ENCODE measurements around the gene GUCY2D. TPM values are rescaled to one million over a fixed set of nuclear protein-coding genes. Genes with fewer than 3 reads are reported as not detected.

Gene GUCY2D
- total RNA-seq, 4 donors from 2014 or later: 0.14 TPM; not detected in 3

GRCh38 chr17:7959503-7960253, 42.7 kb upstream of the GUCY2D start:
- in situ Hi-C loops (cut with MboI; ENCODE audit: low pct_ligation_motif_present in 1 of 4, low pct_unique_long_range_greater_than_20kb in 1 of 4, low sequenced_read_pairs in 3 of 4): no loop called here
- no peak for DNase-seq
- H3K4me1 ChIP-seq: no peaks in the 10 kb centered on the region

GRCh38 chr17:7961421-7961820, 41.0 kb upstream of the GUCY2D start:
- H3K4me3 ChIP-seq: no peak overlapping the region
- WGBS, 2 donors (ENCODE audit: low coverage in 1 of 2): 26 to 41% methylated on average over 2 of the region's 2 CpGs
- H3K9me3 ChIP-seq: no peaks in the 10 kb centered on the region
- no peaks in the 10 kb centered on the region for H3K36me3 ChIP-seq
- no peak overlapping the region for H3K27ac ChIP-seq
- DNase-seq: no peak
- H3K27me3 ChIP-seq: peaks cover 10% of the 10 kb centered on the region
- intact Hi-C loops (cut with DNase I; ENCODE audit: low total_unique reads) (no loop called here), in situ Hi-C loops (cut with MboI; ENCODE audit: low pct_ligation_motif_present in 1 of 4, low pct_unique_long_range_greater_than_20kb in 1 of 4, low sequenced_read_pairs in 3 of 4) (no loop called here)
- no peaks in the 10 kb centered on the region for H3K4me1 ChIP-seq
- TF ChIP-seq POLR2A (IDR thresholded peaks at IDR 0.05): no peak
- TF ChIP-seq, protein P1, sequence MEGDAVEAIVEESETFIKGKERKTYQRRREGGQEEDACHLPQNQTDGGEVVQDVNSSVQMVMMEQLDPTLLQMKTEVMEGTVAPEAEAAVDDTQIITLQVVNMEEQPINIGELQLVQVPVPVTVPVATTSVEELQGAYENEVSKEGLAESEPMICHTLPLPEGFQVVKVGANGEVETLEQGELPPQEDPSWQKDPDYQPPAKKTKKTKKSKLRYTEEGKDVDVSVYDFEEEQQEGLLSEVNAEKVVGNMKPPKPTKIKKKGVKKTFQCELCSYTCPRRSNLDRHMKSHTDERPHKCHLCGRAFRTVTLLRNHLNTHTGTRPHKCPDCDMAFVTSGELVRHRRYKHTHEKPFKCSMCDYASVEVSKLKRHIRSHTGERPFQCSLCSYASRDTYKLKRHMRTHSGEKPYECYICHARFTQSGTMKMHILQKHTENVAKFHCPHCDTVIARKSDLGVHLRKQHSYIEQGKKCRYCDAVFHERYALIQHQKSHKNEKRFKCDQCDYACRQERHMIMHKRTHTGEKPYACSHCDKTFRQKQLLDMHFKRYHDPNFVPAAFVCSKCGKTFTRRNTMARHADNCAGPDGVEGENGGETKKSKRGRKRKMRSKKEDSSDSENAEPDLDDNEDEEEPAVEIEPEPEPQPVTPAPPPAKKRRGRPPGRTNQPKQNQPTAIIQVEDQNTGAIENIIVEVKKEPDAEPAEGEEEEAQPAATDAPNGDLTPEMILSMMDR (IDR thresholded peaks at IDR 0.05): no peak
- no peak for TF ChIP-seq POLR2AphosphoS5 (IDR thresholded peaks at IDR 0.05)
- no peak for TF ChIP-seq EP300 (IDR thresholded peaks at IDR 0.05; ENCODE audit: low read depth)

More at GRCh38 chr17:7959503-7960253, 42.7 kb upstream of the GUCY2D start:
- TF ChIP-seq POLR2AphosphoS5 (IDR thresholded peaks at IDR 0.05) (no peak), EP300 (IDR thresholded peaks at IDR 0.05; ENCODE audit: low read depth) (no peak), POLR2A (IDR thresholded peaks at IDR 0.05) (no peak)
- TF ChIP-seq, protein P1 (IDR thresholded peaks at IDR 0.05): no peak
- intact Hi-C loops (cut with DNase I; ENCODE audit: low total_unique reads): no loop called here
- Histone ChIP-seq H3K36me3 (no peaks in the 10 kb centered on the region), H3K27me3 (peaks cover 10% of the 10 kb centered on the region), H3K4me3 (no peak overlapping the region), H3K27ac (no peak overlapping the region), H3K9me3 (no peaks in the 10 kb centered on the region)
- WGBS, 2 donors (ENCODE audit: low coverage in 1 of 2): 88 to 90% methylated on average over 3 to 9 of the region's 9 CpGs

GRCh38 chr17:7967751-7968150, 34.7 kb upstream of the GUCY2D start:
- Histone ChIP-seq H3K27me3 (no peaks in the 10 kb centered on the region), H3K4me3 (no peak overlapping the region), H3K4me1 (no peaks in the 10 kb centered on the region), H3K9me3 (no peaks in the 10 kb centered on the region), H3K36me3 (no peaks in the 10 kb centered on the region), H3K27ac (no peak overlapping the region)
- intact Hi-C loops (cut with DNase I; ENCODE audit: low total_unique reads): no loop called here
- no peak for TF ChIP-seq EP300 (IDR thresholded peaks at IDR 0.05; ENCODE audit: low read depth)
- no peak for TF ChIP-seq POLR2A (IDR thresholded peaks at IDR 0.05)
- TF ChIP-seq POLR2AphosphoS5 (IDR thresholded peaks at IDR 0.05): no peak
- TF ChIP-seq, protein P1 (IDR thresholded peaks at IDR 0.05): no peak
- WGBS, 2 donors (ENCODE audit: low coverage in 1 of 2): 65 to 100% methylated on average over 1 to 2 of the region's 2 CpGs
- in situ Hi-C loops (cut with MboI; ENCODE audit: low pct_ligation_motif_present in 1 of 4, low pct_unique_long_range_greater_than_20kb in 1 of 4, low sequenced_read_pairs in 3 of 4): no loop called here
- no peak for DNase-seq

GRCh38 chr17:7969433-7969832, 33.0 kb upstream of the GUCY2D start:
- H3K27me3 ChIP-seq: no peaks in the 10 kb centered on the region
- in situ Hi-C loops (cut with MboI; ENCODE audit: low pct_ligation_motif_present in 1 of 4, low pct_unique_long_range_greater_than_20kb in 1 of 4, low sequenced_read_pairs in 3 of 4): no loop called here
- DNase-seq: no peak
- TF ChIP-seq POLR2AphosphoS5 (IDR thresholded peaks at IDR 0.05) (no peak), POLR2A (IDR thresholded peaks at IDR 0.05) (no peak), EP300 (IDR thresholded peaks at IDR 0.05; ENCODE audit: low read depth) (no peak)
- TF ChIP-seq, protein P1 (IDR thresholded peaks at IDR 0.05): no peak
- peaks cover 7 to 8% of the 10 kb centered on the region in 2 donors for H3K9me3 ChIP-seq
- no peaks in the 10 kb centered on the region for H3K36me3 ChIP-seq
- intact Hi-C loops (cut with DNase I; ENCODE audit: low total_unique reads): no loop called here
- H3K27ac ChIP-seq: no peak overlapping the region
- H3K4me1 ChIP-seq: no peaks in the 10 kb centered on the region
- H3K4me3 ChIP-seq: no peak overlapping the region
- 83 to 85% methylated on average over 3 to 6 of the region's 6 CpGs for WGBS, 2 donors (ENCODE audit: low coverage in 1 of 2)

Measured in transverse colon (tissue), 4 donors.